ENCODE data around the gene ACO1.
A peak's percentile ranks its signal among the peaks of the same experiment; 100 is the strongest.
"Not testable (repeated sequence)": the region's sequence is repeated elsewhere in the genome, so short reads cannot be mapped to it uniquely, and the experiment has no call there.

ACO1 gene

GRCh38 chr9:32384364-32385151 lies at the start of gene ACO1:
TSS of gene ACO1 (plus strand) at chr9:32384643. CDS start at chr9:32405507, 20,864 bp downstream.
- peak; percentile 41 for DNase-seq (ENCODE audit: low read depth, low spot score)

- DNase-seq (ENCODE audit: low read depth, low spot score) = no peak
Observed at GRCh38 chr9:32334916-32335895, 49.2 kb upstream of the ACO1 start.

GRCh38 chr9:32339424-32339823 lies 45.0 kb upstream of the ACO1 start:
- DNase-seq (ENCODE audit: low read depth, low spot score) = no peak

- DNase-seq (ENCODE audit: low read depth, low spot score) = no peak
Observed at GRCh38 chr9:32340361-32340760, 44.1 kb upstream of the ACO1 start.

- no peak for DNase-seq (ENCODE audit: low read depth, low spot score)
Observed at GRCh38 chr9:32344551-32345182, 39.8 kb upstream of the ACO1 start.

GRCh38 chr9:32345243-32345642 lies 39.2 kb upstream of the ACO1 start:
- no peak for DNase-seq (ENCODE audit: low read depth, low spot score)

GRCh38 chr9:32347571-32347970 lies 36.9 kb upstream of the ACO1 start:
- DNase-seq (ENCODE audit: low read depth, low spot score) = no peak

- no peak for DNase-seq (ENCODE audit: low read depth, low spot score)
Observed at GRCh38 chr9:32348106-32348695, 36.2 kb upstream of the ACO1 start.

GRCh38 chr9:32349013-32349412 lies 35.4 kb upstream of the ACO1 start:
- DNase-seq (ENCODE audit: low read depth, low spot score) = no peak

GRCh38 chr9:32350682-32351081 lies 33.8 kb upstream of the ACO1 start:
- no peak for DNase-seq (ENCODE audit: low read depth, low spot score)

- no peak for DNase-seq (ENCODE audit: low read depth, low spot score)
Observed at GRCh38 chr9:32351845-32352244, 32.6 kb upstream of the ACO1 start.

- not testable (repeated sequence) for DNase-seq (ENCODE audit: low read depth, low spot score)
Observed at GRCh38 chr9:32353476-32353875, 31.0 kb upstream of the ACO1 start.

GRCh38 chr9:32359452-32359851 lies 25.0 kb upstream of the ACO1 start:
- no peak for DNase-seq (ENCODE audit: low read depth, low spot score)

- DNase-seq (ENCODE audit: low read depth, low spot score) = no peak
Observed at GRCh38 chr9:32360983-32361673, 23.3 kb upstream of the ACO1 start.

GRCh38 chr9:32371279-32371678 lies 13.2 kb upstream of the ACO1 start:
- no peak for DNase-seq (ENCODE audit: low read depth, low spot score)

GRCh38 chr9:32371679-32372078 lies 12.8 kb upstream of the ACO1 start:
- DNase-seq (ENCODE audit: low read depth, low spot score) = no peak

- no peak for DNase-seq (ENCODE audit: low read depth, low spot score)
Observed at GRCh38 chr9:32376285-32376684, 8.2 kb upstream of the ACO1 start.

- peak; percentile 41 for DNase-seq (ENCODE audit: low read depth, low spot score)
Observed at GRCh38 chr9:32378496-32378895, 5.9 kb upstream of the ACO1 start.

GRCh38 chr9:32378993-32379729 lies 5.3 kb upstream of the ACO1 start:
- peak; percentile 48 for DNase-seq (ENCODE audit: low read depth, low spot score)

- no peak for DNase-seq (ENCODE audit: low read depth, low spot score)
Observed at GRCh38 chr9:32380944-32381343, 3.5 kb upstream of the ACO1 start.
